Loucy (cell line): ENCODE measurements around the gene BTNL9.
"Not testable (repeated sequence)": the region's sequence is repeated elsewhere in the genome, so short reads cannot be mapped to it uniquely, and the experiment has no call there.

Experiments
- EZH2phosphoT487 ChIP-seq: fragments of 200-600 bp; IDR thresholded peaks from 2 replicates; pipeline ENCODE4 v1.6.1; 2018; ENCODE audit warnings: antibody characterized with exemption, mild to moderate bottlenecking, moderate library complexity, borderline replicate concordance
- TF ChIP-seq, protein P1 (sequence below): fragments of 200-600 bp; sonication (generic); conservative IDR thresholded peaks from 2 replicates; pipeline ENCODE4 v1.5.1; 2014; ENCODE audit warnings: mild to moderate bottlenecking, antibody characterized with exemption, low read length

DNA sequence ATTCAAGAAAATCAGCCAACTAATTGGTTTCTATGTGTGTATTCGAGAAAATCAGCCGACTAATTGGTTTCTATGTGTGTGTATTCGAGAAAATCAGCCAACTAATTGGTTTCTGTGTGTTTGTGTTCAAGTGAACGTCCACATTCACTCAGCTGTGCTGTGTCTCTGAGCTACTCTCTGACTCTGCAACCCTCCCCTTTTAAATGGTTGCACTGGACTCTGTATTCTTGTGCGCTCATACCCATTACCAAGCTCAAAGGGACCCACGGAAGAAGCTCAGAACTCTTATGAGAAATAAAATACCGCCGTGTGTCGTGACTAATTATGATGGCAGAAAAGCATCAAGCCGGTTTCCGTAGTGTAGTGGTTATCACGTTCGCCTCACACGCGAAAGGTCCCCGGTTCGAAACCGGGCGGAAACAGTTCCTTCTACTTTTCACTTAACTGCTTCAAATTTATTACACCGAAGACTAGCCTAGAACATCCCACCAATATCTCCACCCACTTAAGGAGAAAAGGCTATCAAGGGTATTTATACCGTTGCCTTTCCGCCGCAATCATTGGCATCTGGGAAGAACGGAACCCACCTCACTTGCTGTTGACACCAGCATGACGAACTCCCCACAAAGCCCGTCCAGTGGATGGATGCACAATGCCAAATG lies 56.8 kb downstream of the BTNL9 start:
- TF ChIP-seq, protein P1, sequence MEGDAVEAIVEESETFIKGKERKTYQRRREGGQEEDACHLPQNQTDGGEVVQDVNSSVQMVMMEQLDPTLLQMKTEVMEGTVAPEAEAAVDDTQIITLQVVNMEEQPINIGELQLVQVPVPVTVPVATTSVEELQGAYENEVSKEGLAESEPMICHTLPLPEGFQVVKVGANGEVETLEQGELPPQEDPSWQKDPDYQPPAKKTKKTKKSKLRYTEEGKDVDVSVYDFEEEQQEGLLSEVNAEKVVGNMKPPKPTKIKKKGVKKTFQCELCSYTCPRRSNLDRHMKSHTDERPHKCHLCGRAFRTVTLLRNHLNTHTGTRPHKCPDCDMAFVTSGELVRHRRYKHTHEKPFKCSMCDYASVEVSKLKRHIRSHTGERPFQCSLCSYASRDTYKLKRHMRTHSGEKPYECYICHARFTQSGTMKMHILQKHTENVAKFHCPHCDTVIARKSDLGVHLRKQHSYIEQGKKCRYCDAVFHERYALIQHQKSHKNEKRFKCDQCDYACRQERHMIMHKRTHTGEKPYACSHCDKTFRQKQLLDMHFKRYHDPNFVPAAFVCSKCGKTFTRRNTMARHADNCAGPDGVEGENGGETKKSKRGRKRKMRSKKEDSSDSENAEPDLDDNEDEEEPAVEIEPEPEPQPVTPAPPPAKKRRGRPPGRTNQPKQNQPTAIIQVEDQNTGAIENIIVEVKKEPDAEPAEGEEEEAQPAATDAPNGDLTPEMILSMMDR: not testable (repeated sequence)
- TF ChIP-seq EZH2phosphoT487: not testable (repeated sequence)
